Activated T-helper 2 cell treated with anti-CD3 and anti-CD28 coated beads, Interferon-gamma antibody, Interleukin-2, Interleukin-4, amounts not matched to agents 10 μg/mL and 5 μg/mL and 100 μg/mL, durations not matched to agents 14 hours and 24 hours and 36 hours (primary cell): ENCODE results near the gene IAH1. TPM values are rescaled to one million over a fixed set of nuclear protein-coding genes. Genes with fewer than 3 reads are reported as not detected.
A peak's percentile ranks its signal among the peaks of the same experiment; 100 is the strongest.

ENCODE experiments used
- DNase-seq: peaks from one replicate; pipeline ENCODE4 v3.0.0; 2021; ENCODE audit warnings: low spot score
- H3K27ac Mint-ChIP-seq: one replicate; pipeline ENCODE4 v1.8.0; 2021; ENCODE audit warnings: mixed read lengths
- H3K27me3 Mint-ChIP-seq: one replicate; pipeline ENCODE4 v1.8.0; 2021; ENCODE audit warnings: low read depth, mixed read lengths
- H3K36me3 Mint-ChIP-seq: one replicate; pipeline ENCODE4 v1.8.0; 2021; ENCODE audit warnings: low read depth, mixed read lengths
- H3K4me1 Mint-ChIP-seq: one replicate; pipeline ENCODE4 v1.8.0; 2021; ENCODE audit warnings: low read depth, mixed read lengths
- H3K4me3 Mint-ChIP-seq: one replicate; pipeline ENCODE4 v1.8.0; 2021; ENCODE audit warnings: low read depth, mild to moderate bottlenecking, moderate library complexity, mixed read lengths
- H3K9me3 Mint-ChIP-seq: one replicate; pipeline ENCODE4 v1.8.0; 2021; ENCODE audit warnings: mixed read lengths
- intact Hi-C: fragments of 100-400 bp; cut with micrococcal nuclease; formaldehyde crosslinking; loops from one replicate; pipeline ENCODE4 v1.15.1; 2023
- total RNA-seq: library from RNA; stranded (reverse); gene quantifications from 2 replicates; pipeline ENCODE4 v1.2.3, GENCODE V29; 2022

The IAH1 gene
- total RNA-seq, 1 donor from 2014 or later = 82.4 TPM

DNA sequence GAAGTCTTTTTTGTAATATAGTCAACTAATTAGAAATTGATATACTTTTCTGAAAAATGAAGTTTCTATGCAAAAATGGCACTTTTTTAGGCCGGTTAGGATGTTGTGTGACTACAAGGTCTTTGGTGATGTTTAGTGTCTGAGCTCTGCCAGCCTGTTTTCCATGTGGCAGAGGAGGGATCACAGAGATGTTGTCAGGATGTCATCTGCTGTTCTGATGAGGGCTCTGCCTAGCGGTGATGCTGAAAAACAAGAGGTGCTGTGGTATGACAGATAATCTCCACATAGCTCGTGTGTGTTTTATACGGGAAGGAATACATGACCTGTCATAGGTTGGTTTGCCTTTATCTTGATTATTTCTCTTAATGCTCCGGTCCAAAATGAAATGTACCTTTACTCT, 12.0 kb upstream of the IAH1 start:
- Mint-ChIP-seq H3K4me1 (peaks cover 8% of the 10 kb centered on the region), H3K4me3 (no peak overlapping the region), H3K36me3 (peaks cover 61% of the 10 kb centered on the region), H3K9me3 (no peaks in the 10 kb centered on the region), H3K27ac (no peak overlapping the region), H3K27me3 (no peaks in the 10 kb centered on the region)
- DNase-seq = no peak
- intact Hi-C loops = no loop called here

DNA sequence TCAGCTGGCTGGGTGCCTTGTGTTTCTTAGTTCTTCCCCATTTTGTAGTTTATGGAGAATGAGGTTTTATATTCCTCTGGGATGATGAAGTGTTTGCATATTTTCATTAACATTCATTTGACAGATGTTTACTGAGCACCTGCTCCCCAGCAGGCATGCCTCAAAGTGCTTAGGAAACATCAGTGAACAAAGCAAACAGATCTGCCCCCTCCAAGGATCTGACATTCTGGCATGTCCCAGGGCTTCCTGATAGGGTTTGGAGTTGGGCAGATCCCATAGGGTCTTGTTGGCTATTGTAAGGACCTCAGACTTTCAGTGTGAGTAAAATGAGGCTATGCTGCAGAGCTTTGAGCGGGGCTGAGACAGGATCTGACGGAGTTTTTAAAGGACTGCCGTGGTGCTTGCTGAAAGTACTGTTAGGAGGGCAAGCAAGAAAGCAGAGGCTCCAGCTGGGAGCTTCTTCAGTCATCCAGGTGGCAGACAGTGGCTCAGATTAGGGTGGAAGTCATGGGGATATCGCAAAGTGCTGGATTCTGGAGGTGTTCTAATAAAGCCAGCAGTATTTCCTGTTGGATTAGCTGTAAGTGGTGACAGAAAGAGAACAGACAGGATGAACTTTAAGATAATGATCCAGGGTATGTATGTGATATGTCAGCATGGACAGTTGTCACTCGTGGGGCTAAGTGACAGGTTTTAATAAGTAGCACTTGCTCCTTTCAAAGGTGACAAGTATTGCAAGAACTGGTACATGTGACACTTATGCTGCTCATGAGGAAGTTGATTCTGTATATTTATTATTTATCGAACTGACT, 11.3 kb upstream of the IAH1 start:
- DNase-seq = no peak
- Mint-ChIP-seq H3K27ac (no peak overlapping the region), H3K36me3 (peaks cover 58% of the 10 kb centered on the region), H3K4me1 (peaks cover 8% of the 10 kb centered on the region), H3K9me3 (no peaks in the 10 kb centered on the region), H3K27me3 (no peaks in the 10 kb centered on the region), H3K4me3 (no peak overlapping the region)
- intact Hi-C loops = no loop called here

DNA sequence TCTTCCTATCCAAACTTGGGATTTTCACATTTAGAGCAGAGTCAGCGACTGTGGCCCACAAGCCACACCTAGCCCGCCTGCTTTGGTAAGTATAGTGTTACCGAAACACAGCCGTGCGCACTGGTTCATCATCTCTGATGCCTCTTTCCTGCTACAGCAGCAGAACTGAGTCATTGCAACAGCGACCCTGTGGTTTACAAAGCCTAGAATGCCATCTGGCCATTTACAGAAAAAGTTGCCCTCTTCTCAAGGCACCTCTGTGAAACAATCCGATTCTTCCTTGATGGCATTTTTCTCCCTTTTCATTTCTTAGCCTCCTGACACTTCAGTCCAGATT, 10.7 kb upstream of the IAH1 start:
- no peak for DNase-seq
- intact Hi-C loops = no loop called here
- H3K36me3 Mint-ChIP-seq = peaks cover 56% of the 10 kb centered on the region

DNA sequence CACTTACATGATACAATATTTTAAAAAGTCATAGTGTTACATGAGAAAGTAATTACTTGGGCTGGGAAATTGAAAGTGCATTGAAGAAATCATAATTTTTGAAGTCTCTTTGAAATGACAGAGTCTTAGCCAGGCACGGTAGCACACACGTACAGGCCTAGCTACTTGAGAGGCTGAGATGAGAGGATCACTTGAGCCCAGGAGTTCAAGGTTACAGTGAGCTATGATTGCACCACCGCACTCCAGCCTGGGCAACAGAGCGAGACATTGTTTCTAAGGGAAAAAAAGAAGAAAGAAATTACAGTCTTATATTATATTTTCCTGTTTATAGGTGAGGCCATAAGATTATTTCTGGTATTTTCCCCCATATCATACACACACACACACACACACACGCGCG, 9.2 kb upstream of the IAH1 start:
- Mint-ChIP-seq H3K27me3 (no peaks in the 10 kb centered on the region), H3K27ac (no peak overlapping the region), H3K9me3 (no peaks in the 10 kb centered on the region), H3K4me3 (no peak overlapping the region), H3K4me1 (peaks cover 8% of the 10 kb centered on the region), H3K36me3 (peaks cover 52% of the 10 kb centered on the region)
- intact Hi-C loops = no loop called here
- DNase-seq = no peak

More for the DNA sequence above, 10.7 kb upstream of the IAH1 start:
- H3K4me3 Mint-ChIP-seq = no peak overlapping the region
- peaks cover 8% of the 10 kb centered on the region for H3K4me1 Mint-ChIP-seq
- H3K27me3 Mint-ChIP-seq = no peaks in the 10 kb centered on the region
- H3K9me3 Mint-ChIP-seq = no peaks in the 10 kb centered on the region
- peak overlapping the region; percentile 66 for H3K27ac Mint-ChIP-seq

DNA sequence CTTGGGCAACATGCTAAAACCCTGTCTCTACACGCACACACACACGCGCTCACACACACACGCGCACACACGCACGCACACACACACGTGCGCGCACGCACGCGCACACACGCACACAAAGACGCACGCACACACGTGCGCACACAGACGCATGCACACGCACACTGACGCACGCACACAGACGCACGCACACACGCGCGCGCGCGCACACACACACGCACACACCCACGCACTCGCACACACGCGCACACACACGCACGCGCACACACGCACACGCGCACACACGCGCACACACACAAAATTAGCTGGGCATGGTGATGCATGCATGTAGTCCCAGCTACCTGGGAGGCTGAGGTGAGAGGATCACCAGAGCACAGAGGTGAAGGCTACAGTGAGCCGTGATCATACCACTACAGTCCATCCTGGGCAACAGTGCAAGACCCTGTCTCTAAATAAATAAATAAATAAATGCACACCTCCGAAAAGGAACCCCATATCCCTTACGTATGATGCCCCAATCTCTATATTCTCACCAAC, 8.1 kb upstream of the IAH1 start:
- no peak overlapping the region for H3K4me3 Mint-ChIP-seq
- H3K36me3 Mint-ChIP-seq = peaks cover 47% of the 10 kb centered on the region
- H3K27ac Mint-ChIP-seq = no peak overlapping the region
- no peaks in the 10 kb centered on the region for H3K9me3 Mint-ChIP-seq
- H3K27me3 Mint-ChIP-seq = no peaks in the 10 kb centered on the region
- peaks cover 8% of the 10 kb centered on the region for H3K4me1 Mint-ChIP-seq
- intact Hi-C loops = no loop called here
- no peak for DNase-seq

DNA sequence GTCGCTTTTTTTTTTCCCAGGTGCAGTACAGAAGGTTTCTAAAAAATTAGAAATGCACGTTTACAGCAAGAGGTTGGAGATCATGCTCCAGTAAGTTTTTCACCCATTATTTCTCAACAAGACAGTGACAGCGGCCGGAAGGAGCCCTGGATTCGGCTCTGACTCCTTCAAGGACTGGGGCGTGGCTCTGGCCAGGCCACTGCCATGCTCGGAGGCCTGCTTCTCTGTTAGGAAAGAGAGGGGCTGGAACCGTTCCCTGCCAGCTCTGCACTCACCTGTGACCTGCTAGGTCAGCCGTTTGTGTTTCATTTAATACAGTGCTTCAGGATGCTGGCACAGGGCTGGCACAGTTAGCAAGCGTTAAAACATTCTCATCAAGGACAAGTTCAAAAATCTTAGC, 6.7 kb upstream of the IAH1 start:
- peaks cover 8% of the 10 kb centered on the region for H3K4me1 Mint-ChIP-seq
- H3K4me3 Mint-ChIP-seq = no peak overlapping the region
- H3K9me3 Mint-ChIP-seq = no peaks in the 10 kb centered on the region
- intact Hi-C loops = no loop called here
- no peaks in the 10 kb centered on the region for H3K27me3 Mint-ChIP-seq
- no peak overlapping the region for H3K27ac Mint-ChIP-seq
- H3K36me3 Mint-ChIP-seq = peaks cover 49% of the 10 kb centered on the region
- DNase-seq = no peak

DNA sequence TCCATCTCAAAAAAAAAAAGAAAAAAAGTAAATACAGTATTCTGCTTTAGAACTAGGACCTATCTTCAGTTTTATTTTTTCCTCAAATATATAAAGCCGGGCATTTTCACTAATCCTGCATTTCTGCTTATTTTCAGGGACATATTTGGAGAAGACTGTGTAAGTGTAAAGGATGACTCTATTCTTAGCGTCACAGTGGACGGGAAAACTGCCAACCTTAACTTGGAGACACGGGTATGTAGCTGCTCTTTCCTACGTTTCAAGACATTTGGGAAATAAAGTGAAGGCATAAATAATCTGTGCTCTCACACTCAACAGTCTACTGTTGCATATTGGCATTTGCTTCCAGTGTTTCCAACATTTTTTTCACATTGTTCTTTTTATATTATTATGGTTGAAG, 3.1 kb upstream of the IAH1 start:
- intact Hi-C loops = loop anchor here (5.0 kb wide), 2 partner anchors 156 to 651 kb away; partner anchors contain the start of gene RRM2
- no peak for DNase-seq
- peaks cover 13% of the 10 kb centered on the region for H3K4me1 Mint-ChIP-seq
- H3K4me3 Mint-ChIP-seq = no peak overlapping the region
- peaks cover 45% of the 10 kb centered on the region for H3K36me3 Mint-ChIP-seq
- H3K27ac Mint-ChIP-seq = no peak overlapping the region
- H3K9me3 Mint-ChIP-seq = peaks cover 2% of the 10 kb centered on the region
- H3K27me3 Mint-ChIP-seq = no peaks in the 10 kb centered on the region

DNA sequence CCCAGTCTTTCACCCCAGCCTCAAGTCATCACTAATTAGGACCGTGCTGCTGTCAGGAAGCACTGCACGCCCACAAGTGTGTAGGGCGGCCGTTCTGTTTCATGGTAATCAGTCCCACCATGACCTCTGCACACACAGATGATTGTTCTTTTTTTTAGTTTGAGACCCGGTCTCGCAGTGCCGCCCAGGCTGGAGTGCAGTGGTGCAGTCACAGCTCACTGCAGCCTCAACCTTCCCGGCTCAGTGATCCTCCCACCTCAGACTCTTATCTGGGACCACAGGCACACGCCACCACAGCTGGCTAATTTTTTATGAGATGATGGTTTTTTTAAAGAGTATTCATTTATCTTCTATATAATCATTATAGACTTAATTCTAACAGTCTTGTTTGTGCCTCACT, 1.8 kb upstream of the IAH1 start:
- H3K27me3 Mint-ChIP-seq = no peaks in the 10 kb centered on the region
- peaks cover 6% of the 10 kb centered on the region for H3K9me3 Mint-ChIP-seq
- peak overlapping the region; percentile 20 for H3K4me3 Mint-ChIP-seq
- intact Hi-C loops = loop anchor here (5.0 kb wide), 2 partner anchors 155 to 650 kb away; partner anchors contain the start of gene RRM2
- no peak for DNase-seq
- peak overlapping the region; percentile 18 for H3K27ac Mint-ChIP-seq
- H3K4me1 Mint-ChIP-seq = peaks cover 22% of the 10 kb centered on the region
- H3K36me3 Mint-ChIP-seq = peaks cover 50% of the 10 kb centered on the region

DNA sequence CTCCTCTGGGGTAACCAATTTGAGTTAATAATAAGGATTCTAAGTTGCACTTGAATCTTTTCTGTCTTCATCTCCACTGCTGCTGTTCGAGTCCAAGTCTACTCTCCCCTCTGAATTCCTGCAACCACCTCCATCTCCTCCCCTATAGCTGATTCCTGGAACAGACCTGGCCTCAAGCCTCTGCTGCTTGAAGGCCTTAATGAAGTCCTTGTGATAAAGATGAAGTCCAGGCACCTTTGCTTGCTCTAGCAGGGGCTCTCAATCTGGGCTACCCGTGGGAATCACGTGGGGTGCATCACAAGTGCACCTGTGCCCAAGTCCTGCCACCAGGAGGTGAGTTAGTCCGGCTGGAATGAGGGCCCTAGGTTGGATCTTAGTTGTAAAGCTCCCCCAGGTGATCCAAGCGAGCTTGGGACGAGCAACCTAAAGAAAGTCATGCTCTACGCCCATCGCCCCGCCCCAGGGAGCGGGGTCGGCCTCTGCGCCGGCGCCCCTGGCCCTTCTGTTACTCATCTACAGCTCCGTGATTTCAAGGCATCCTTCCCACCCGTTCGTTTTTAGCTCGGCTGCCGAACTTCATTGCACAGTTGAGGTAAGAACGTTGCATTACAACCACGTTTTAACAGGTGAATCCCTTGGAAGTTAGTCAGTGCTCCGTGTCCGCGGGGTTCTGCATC, 905 bp upstream of the IAH1 start:
- intact Hi-C loops = loop anchor here (5.0 kb wide), 2 partner anchors 154 to 649 kb away; partner anchors contain the start of gene RRM2
- DNase-seq = no peak
- no peaks in the 10 kb centered on the region for H3K27me3 Mint-ChIP-seq
- H3K4me1 Mint-ChIP-seq = peaks cover 27% of the 10 kb centered on the region
- H3K36me3 Mint-ChIP-seq = peaks cover 58% of the 10 kb centered on the region
- peak overlapping the region; percentile 69 for H3K27ac Mint-ChIP-seq
- peak overlapping the region; percentile 74 for H3K4me3 Mint-ChIP-seq
- peaks cover 6% of the 10 kb centered on the region for H3K9me3 Mint-ChIP-seq

DNA sequence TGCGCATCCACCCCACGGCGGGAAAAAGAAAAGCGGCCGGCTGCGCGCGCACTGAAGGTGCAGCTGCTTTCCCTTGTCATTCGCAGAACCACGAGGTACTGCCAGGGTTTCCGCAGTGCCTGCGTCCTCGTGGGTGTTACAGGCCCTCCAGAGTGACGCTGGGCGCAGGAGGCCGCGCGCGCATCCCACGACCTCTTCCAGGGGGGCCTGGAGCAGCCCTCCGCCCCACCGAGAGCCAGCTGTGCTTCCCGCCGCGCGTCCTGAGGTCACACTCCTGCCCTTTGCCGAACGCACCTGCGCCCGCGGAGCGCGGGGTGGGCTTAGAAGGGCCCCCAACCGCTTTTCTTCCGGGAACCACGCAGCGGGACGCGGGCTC, 378 bp upstream of the IAH1 start:
- peaks cover 64% of the 10 kb centered on the region for H3K36me3 Mint-ChIP-seq
- H3K4me1 Mint-ChIP-seq = peaks cover 30% of the 10 kb centered on the region
- intact Hi-C loops = loop anchor here (5.0 kb wide), 2 partner anchors 153 to 648 kb away; partner anchors contain the start of gene RRM2
- H3K9me3 Mint-ChIP-seq = peaks cover 6% of the 10 kb centered on the region
- DNase-seq = peak; percentile 48
- peak overlapping the region; percentile 74 for H3K4me3 Mint-ChIP-seq
- no peaks in the 10 kb centered on the region for H3K27me3 Mint-ChIP-seq
- H3K27ac Mint-ChIP-seq = peak overlapping the region; percentile 69

DNA sequence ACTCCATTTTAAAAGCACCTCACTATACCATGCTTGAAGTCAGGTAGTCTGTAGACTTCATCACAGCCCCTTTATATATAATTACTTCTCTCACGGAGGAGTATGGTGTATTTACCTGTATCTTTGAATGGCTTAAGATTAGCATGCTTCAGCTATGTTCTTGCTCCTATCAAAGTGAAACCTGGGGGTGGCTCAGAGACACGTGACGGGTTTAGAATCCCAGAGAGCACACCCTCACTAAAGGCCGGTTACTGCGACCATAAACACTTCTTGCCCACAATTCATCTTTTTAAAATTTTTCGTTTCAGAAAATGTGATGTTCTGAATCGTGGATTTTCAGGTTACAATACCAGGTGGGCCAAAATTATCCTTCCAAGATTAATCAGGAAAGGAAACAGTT, 3.6 kb downstream of the IAH1 start:
- H3K27me3 Mint-ChIP-seq = no peaks in the 10 kb centered on the region
- intact Hi-C loops = loop anchor here (5.0 kb wide), 1 partner anchor 74 kb away; no protein-coding TSS in a partner anchor
- no peak overlapping the region for H3K4me3 Mint-ChIP-seq
- peaks cover 74% of the 10 kb centered on the region for H3K36me3 Mint-ChIP-seq
- no peak for DNase-seq
- H3K4me1 Mint-ChIP-seq = peaks cover 38% of the 10 kb centered on the region
- H3K9me3 Mint-ChIP-seq = peaks cover 6% of the 10 kb centered on the region
- no peak overlapping the region for H3K27ac Mint-ChIP-seq

DNA sequence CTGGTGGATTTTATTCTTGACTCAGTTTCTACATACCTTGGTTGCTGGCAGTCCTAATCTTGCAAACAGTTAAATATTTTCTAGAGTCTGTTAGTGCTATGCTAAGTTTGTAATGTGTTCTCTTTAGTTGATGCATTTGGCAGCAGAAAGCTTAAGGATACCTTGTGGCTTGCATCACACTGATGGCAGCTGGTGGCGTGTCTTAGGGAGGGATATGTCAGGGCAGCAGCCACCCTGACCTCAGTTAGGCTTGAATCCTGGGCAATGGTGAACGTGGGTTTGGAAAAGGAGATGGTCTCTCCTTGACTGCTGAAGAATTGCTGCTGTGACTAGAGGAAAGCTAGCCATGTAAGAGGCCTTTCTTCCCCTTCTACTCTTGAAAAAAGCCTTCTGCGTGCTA, 4.2 kb downstream of the IAH1 start:
- no peaks in the 10 kb centered on the region for H3K27me3 Mint-ChIP-seq
- H3K36me3 Mint-ChIP-seq = peaks cover 72% of the 10 kb centered on the region
- peaks cover 6% of the 10 kb centered on the region for H3K9me3 Mint-ChIP-seq
- intact Hi-C loops = loop anchor here (5.0 kb wide), 1 partner anchor 74 kb away; no protein-coding TSS in a partner anchor
- H3K27ac Mint-ChIP-seq = no peak overlapping the region
- H3K4me3 Mint-ChIP-seq = no peak overlapping the region
- no peak for DNase-seq
- H3K4me1 Mint-ChIP-seq = peaks cover 33% of the 10 kb centered on the region

DNA sequence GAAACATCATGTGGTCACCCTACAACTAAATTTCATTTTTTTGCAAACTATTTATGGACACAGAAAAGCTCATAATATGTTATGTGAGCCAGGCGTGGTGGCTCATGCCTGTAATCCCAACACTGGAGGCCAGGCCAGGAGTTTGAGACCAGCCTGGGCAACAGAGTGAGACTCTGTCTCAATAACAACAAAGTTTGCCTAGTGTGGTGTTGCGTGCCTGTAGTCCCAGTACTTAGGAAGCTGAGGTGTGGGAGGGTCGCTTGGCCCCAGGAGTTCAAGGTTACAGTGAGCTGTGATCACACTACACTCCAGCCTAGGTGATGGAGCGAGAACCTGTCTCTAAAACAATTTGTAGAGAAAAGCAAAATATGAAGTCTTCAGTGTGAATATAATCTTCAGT, 5.8 kb downstream of the IAH1 start:
- no peaks in the 10 kb centered on the region for H3K27me3 Mint-ChIP-seq

More for the DNA sequence above, 5.8 kb downstream of the IAH1 start:
- DNase-seq = no peak
- intact Hi-C loops = no loop called here
- Mint-ChIP-seq H3K4me3 (no peak overlapping the region), H3K9me3 (peaks cover 6% of the 10 kb centered on the region), H3K4me1 (peaks cover 31% of the 10 kb centered on the region), H3K27ac (no peak overlapping the region), H3K36me3 (peaks cover 88% of the 10 kb centered on the region)
